SU-DHL-6 (cell line): Measurements from ENCODE around the gene IFI16.

Experiments
- CTCF ChIP-seq: fragments of 200-600 bp; sonication (generic); IDR thresholded peaks from one replicate; pipeline ENCODE4 v1.5.1; 2017; ENCODE audit warnings: antibody characterized with exemption, mild to moderate bottlenecking, low read length, moderate library complexity; ENCODE audit not compliant: insufficient read depth, poor library complexity, severe bottlenecking
- EZH2phosphoT487 ChIP-seq: fragments of 200-600 bp; sonication (generic), shearing (Covaris generic); conservative IDR thresholded peaks from 2 replicates; pipeline ENCODE4 v1.6.1; 2018; ENCODE audit warnings: mild to moderate bottlenecking, antibody characterized with exemption, low read length, moderate library complexity, mixed read lengths

- TF ChIP-seq CTCF (no peak), EZH2phosphoT487 (no peak)
Observed at GRCh38 chr1:158999316-159000069, 10.2 kb upstream of the IFI16 start.
